Measurements from ENCODE around the gene MACROD1.

The MACROD1 gene

GRCh38 chr11:64127267-64128072 is 38.4 kb downstream of the MACROD1 start:
- DNase-seq, result no peak

GRCh38 chr11:64126796-64127195 is 39.1 kb downstream of the MACROD1 start:
- no peak for DNase-seq

GRCh38 chr11:64126371-64126770 is 39.5 kb downstream of the MACROD1 start:
- DNase-seq, result no peak

- DNase-seq, result no peak
Observed at GRCh38 chr11:64125676-64126075, 40.2 kb downstream of the MACROD1 start.

GRCh38 chr11:64124147-64124546 is 41.8 kb downstream of the MACROD1 start:
- no peak for DNase-seq

GRCh38 chr11:64123679-64124078 is 42.2 kb downstream of the MACROD1 start:
- no peak for DNase-seq

GRCh38 chr11:64122411-64123410 is 43.2 kb downstream of the MACROD1 start:
- DNase-seq, result peak; percentile 84

- no peak for DNase-seq
Observed at GRCh38 chr11:64121663-64122410, 44.1 kb downstream of the MACROD1 start.

GRCh38 chr11:64120951-64121569 is 44.9 kb downstream of the MACROD1 start:
- DNase-seq, result no peak

- no peak for DNase-seq
Observed at GRCh38 chr11:64119700-64120099, 46.2 kb downstream of the MACROD1 start.

- DNase-seq, result no peak
Observed at GRCh38 chr11:64118876-64119665, 46.8 kb downstream of the MACROD1 start.

GRCh38 chr11:64117763-64118459 is 48.0 kb downstream of the MACROD1 start:
- no peak for DNase-seq

GRCh38 chr11:64115531-64116522 is 50.1 kb downstream of the MACROD1 start:
- no peak for DNase-seq

GRCh38 chr11:64114231-64114630 is 51.7 kb downstream of the MACROD1 start:
- no peak for DNase-seq

GRCh38 chr11:64113462-64113780 is 52.5 kb downstream of the MACROD1 start:
- no peak for DNase-seq

- no peak for DNase-seq
Observed at GRCh38 chr11:64112771-64113461, 53.0 kb downstream of the MACROD1 start.

GRCh38 chr11:64110465-64111375 is 55.2 kb downstream of the MACROD1 start:
- no peak for DNase-seq

GRCh38 chr11:64109332-64109731 is 56.6 kb downstream of the MACROD1 start:
- DNase-seq, result no peak
